Measurements from ENCODE around the gene TLE1.

- no peak for TF ChIP-seq SIN3A (IDR thresholded peaks at IDR 0.05; ENCODE audit: borderline replicate concordance, insufficient read depth, low read length)
- TF ChIP-seq, protein P1, sequence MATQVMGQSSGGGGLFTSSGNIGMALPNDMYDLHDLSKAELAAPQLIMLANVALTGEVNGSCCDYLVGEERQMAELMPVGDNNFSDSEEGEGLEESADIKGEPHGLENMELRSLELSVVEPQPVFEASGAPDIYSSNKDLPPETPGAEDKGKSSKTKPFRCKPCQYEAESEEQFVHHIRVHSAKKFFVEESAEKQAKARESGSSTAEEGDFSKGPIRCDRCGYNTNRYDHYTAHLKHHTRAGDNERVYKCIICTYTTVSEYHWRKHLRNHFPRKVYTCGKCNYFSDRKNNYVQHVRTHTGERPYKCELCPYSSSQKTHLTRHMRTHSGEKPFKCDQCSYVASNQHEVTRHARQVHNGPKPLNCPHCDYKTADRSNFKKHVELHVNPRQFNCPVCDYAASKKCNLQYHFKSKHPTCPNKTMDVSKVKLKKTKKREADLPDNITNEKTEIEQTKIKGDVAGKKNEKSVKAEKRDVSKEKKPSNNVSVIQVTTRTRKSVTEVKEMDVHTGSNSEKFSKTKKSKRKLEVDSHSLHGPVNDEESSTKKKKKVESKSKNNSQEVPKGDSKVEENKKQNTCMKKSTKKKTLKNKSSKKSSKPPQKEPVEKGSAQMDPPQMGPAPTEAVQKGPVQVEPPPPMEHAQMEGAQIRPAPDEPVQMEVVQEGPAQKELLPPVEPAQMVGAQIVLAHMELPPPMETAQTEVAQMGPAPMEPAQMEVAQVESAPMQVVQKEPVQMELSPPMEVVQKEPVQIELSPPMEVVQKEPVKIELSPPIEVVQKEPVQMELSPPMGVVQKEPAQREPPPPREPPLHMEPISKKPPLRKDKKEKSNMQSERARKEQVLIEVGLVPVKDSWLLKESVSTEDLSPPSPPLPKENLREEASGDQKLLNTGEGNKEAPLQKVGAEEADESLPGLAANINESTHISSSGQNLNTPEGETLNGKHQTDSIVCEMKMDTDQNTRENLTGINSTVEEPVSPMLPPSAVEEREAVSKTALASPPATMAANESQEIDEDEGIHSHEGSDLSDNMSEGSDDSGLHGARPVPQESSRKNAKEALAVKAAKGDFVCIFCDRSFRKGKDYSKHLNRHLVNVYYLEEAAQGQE (IDR thresholded peaks at IDR 0.05; ENCODE audit: insufficient read depth in 1 of 2, low read depth in 2 of 2, low read length in 2 of 2): no peak
- no peak for TF ChIP-seq POLR2AphosphoS5 (IDR thresholded peaks at IDR 0.05; ENCODE audit: low read depth, low read length)
- TF ChIP-seq TAF1 (IDR thresholded peaks at IDR 0.05; ENCODE audit: borderline replicate concordance, insufficient read depth, low read length): no peak
These were observed 149.1 kb downstream of the TLE1 start for GRCh38 chr9:81540142-81540710.

All from PFSK-1 (cell line).